CD4-positive, alpha-beta memory T cell (primary cell): ENCODE measurements around the gene PCP2. TPM values are rescaled to one million over a fixed set of nuclear protein-coding genes. Genes with fewer than 3 reads are reported as not detected.
A peak's percentile ranks its signal among the peaks of the same experiment; 100 is the strongest.

Experiments used
- CTCF ChIA-PET: fragments of 350-600 bp; sonication (Branson Sonifier 250); formaldehyde crosslinking; loops from one replicate; lab custom pipeline; 2021; ENCODE audit warnings: inconsistent platforms; ENCODE audit not compliant: partially characterized antibody; lab: Charles Lee
- POLR2A ChIA-PET: fragments of 350-600 bp; sonication (Branson Sonifier 250); formaldehyde crosslinking; loops from one replicate; lab custom pipeline; 2021; ENCODE audit not compliant: partially characterized antibody; lab: Charles Lee
- DNase-seq, 5 donors: peaks; one replicate each; pipeline versions ENCODE4 v3.0.0 to v3.0.0-alpha.2; 2020 to 2022; ENCODE audit warnings: mixed read lengths in 1 of 5
- H3K27ac ChIP-seq: one replicate; pipeline ENCODE4 v1.7.0; 2013; ENCODE audit warnings: low read depth, low read length
- H3K27me3 ChIP-seq: 2 replicates; pipeline ENCODE4 v1.7.0; 2013; ENCODE audit warnings: mild to moderate bottlenecking, low read length, moderate library complexity; ENCODE audit not compliant: insufficient read depth
- H3K36me3 ChIP-seq: 2 replicates; pipeline ENCODE4 v1.7.0; 2013; ENCODE audit warnings: mild to moderate bottlenecking, low read length, moderate library complexity; ENCODE audit not compliant: insufficient read depth
- H3K4me1 ChIP-seq: 2 replicates; pipeline ENCODE4 v1.7.0; 2013; ENCODE audit warnings: mild to moderate bottlenecking, low read length, moderate library complexity; ENCODE audit not compliant: insufficient read depth
- H3K4me3 ChIP-seq, 2 donors: one replicate each; pipeline ENCODE4 v1.7.0; 2013; ENCODE audit warnings: low read length in 2 of 2, mild to moderate bottlenecking in 1 of 2
- H3K9me3 ChIP-seq, 2 donors: one replicate each; pipeline ENCODE4 v1.7.0; 2013; ENCODE audit warnings: low read length in 2 of 2, control low read depth in 1 of 2; ENCODE audit not compliant: control insufficient read depth in 1 of 2
- H3K27ac Mint-ChIP-seq, 7 donors: one replicate each; pipeline ENCODE4 v1.8.0; 2020 to 2021; ENCODE audit warnings: mixed read lengths in 7 of 7, mild to moderate bottlenecking in 6 of 7, inconsistent platforms in 3 of 7, moderate library complexity in 3 of 7
- H3K27me3 Mint-ChIP-seq, 2 donors: one replicate each; pipeline ENCODE4 v1.8.0; 2020 to 2021; ENCODE audit warnings: mixed read lengths in 2 of 2
- H3K36me3 Mint-ChIP-seq, 2 donors: one replicate each; pipeline ENCODE4 v1.8.0; 2020 to 2021; ENCODE audit warnings: mixed read lengths in 2 of 2, inconsistent platforms in 1 of 2, mild to moderate bottlenecking in 1 of 2
- H3K4me1 Mint-ChIP-seq, 4 donors: one replicate each; pipeline ENCODE4 v1.8.0; 2020 to 2021; ENCODE audit warnings: mixed read lengths in 4 of 4, mild to moderate bottlenecking in 1 of 4
- H3K4me3 Mint-ChIP-seq, 8 donors: one replicate each; pipeline ENCODE4 v1.8.0; 2020 to 2021; ENCODE audit warnings: mixed read lengths in 8 of 8, mild to moderate bottlenecking in 7 of 8, moderate library complexity in 6 of 8, inconsistent platforms in 3 of 8
- H3K9me3 Mint-ChIP-seq, 8 donors: one replicate each; pipeline ENCODE4 v1.8.0; 2020 to 2021; ENCODE audit warnings: mixed read lengths in 8 of 8, mild to moderate bottlenecking in 5 of 8, inconsistent platforms in 3 of 8, moderate library complexity in 1 of 8
- intact Hi-C: fragments of 100-400 bp; cut with micrococcal nuclease; formaldehyde crosslinking; loops from one replicate; pipeline ENCODE4 v1.15.1; 2023
- polyA plus RNA-seq, 2 donors: library from polyadenylated mRNA; unstranded; fragments of 300-500 nt; fragmentation: Illumina TruSeq; gene quantifications; one replicate each; pipeline ENCODE4 v1.2.3, GENCODE V29; 2021
- total RNA-seq, 2 experiments: library from RNA; stranded (reverse); gene quantifications; one replicate each; pipeline ENCODE4 v1.2.3, GENCODE V29; 2021

PCP2 gene
- total and polyA plus RNA-seq, 4 experiments from 2014 or later: 0.96 to 6.4 (median 3.4) TPM

GRCh38 chr19:7678971-7679751, 45.6 kb upstream of the PCP2 start:
- Mint-ChIP-seq H3K36me3 (peaks cover 5 to 16% of the 10 kb centered on the region in 2 donors), H3K27ac (peak overlapping the region; percentile 48 to 90 (median 81)), H3K4me3 (peak overlapping the region; percentile 62 to 93 (median 80)), H3K27me3 (peaks cover 14 to 26% of the 10 kb centered on the region in 2 donors), H3K9me3 (peaks cover 0 to 2% (median 0%) of the 10 kb centered on the region in 8 donors), H3K4me1 (peaks cover 23 to 60% (median 39%) of the 10 kb centered on the region in 4 donors)
- H3K9me3 ChIP-seq: no peaks in the 10 kb centered on the region
- CTCF ChIA-PET: interaction anchor here (0.8 to 2.6 kb wide), 4 partner anchors 27 to 122 kb away, joined by 4 to 19 read pairs (median 6); no protein-coding TSS in a partner anchor
- no peak overlapping the region for H3K27ac ChIP-seq
- intact Hi-C loops: loop anchor here (1.0 kb wide), 2 partner anchors 27 to 120 kb away; no protein-coding TSS in a partner anchor
- H3K4me3 ChIP-seq: no peak overlapping the region
- peak; percentile 68 to 88 (median 76) for DNase-seq
- peaks cover 6% of the 10 kb centered on the region for H3K36me3 ChIP-seq
- H3K4me1 ChIP-seq: peaks cover 46% of the 10 kb centered on the region
- peaks cover 6% of the 10 kb centered on the region for H3K27me3 ChIP-seq
- POLR2A ChIA-PET: no interaction called here

GRCh38 chr19:7677669-7678311, 44.3 kb upstream of the PCP2 start:
- H3K36me3 ChIP-seq: peaks cover 4% of the 10 kb centered on the region
- Mint-ChIP-seq H3K4me3 (peak overlapping the region in 2 of 8 donors; percentile 25 to 45), H3K9me3 (peaks cover 0 to 2% (median 0%) of the 10 kb centered on the region in 8 donors), H3K27ac (peak overlapping the region in 1 of 7 donors; percentile 84), H3K36me3 (peaks cover 4 to 10% of the 10 kb centered on the region in 2 donors), H3K27me3 (peaks cover 16 to 30% of the 10 kb centered on the region in 2 donors), H3K4me1 (peaks cover 23 to 61% (median 38%) of the 10 kb centered on the region in 4 donors)
- H3K4me3 ChIP-seq: no peak overlapping the region
- ChIA-PET POLR2A (no interaction called here), CTCF (interaction anchor here (0.9 to 2.6 kb wide), 4 partner anchors 110 to 126 kb away, joined by 4 to 19 read pairs (median 6); no protein-coding TSS in a partner anchor)
- peaks cover 10% of the 10 kb centered on the region for H3K27me3 ChIP-seq
- no peak overlapping the region for H3K27ac ChIP-seq
- no peaks in the 10 kb centered on the region for H3K9me3 ChIP-seq
- peaks cover 46% of the 10 kb centered on the region for H3K4me1 ChIP-seq
- no peak for DNase-seq
- intact Hi-C loops: no loop called here

GRCh38 chr19:7676854-7677253, 43.3 kb upstream of the PCP2 start, which contains the start of gene MCEMP1:
Gene MCEMP1, plus strand, starts transcription at chr19:7677090. Its CDS starts 31 bp downstream, at chr19:7677121.
- POLR2A ChIA-PET: no interaction called here
- DNase-seq: no peak
- peaks cover 21 to 61% (median 35%) of the 10 kb centered on the region in 4 donors for H3K4me1 Mint-ChIP-seq
- H3K27me3 Mint-ChIP-seq: peaks cover 18 to 31% of the 10 kb centered on the region in 2 donors
- peak within 1 kb of the TSS in 6 of 8 donors; percentile 25 to 79 (median 58) for H3K4me3 Mint-ChIP-seq
- H3K4me3 ChIP-seq: no peak within 1 kb of the TSS
- peak within 1 kb of the TSS in 5 of 7 donors; percentile 18 to 84 (median 32) for H3K27ac Mint-ChIP-seq
- CTCF ChIA-PET: interaction anchor here (0.9 to 2.6 kb wide), 4 partner anchors 109 to 127 kb away, joined by 3 to 19 read pairs (median 4); no protein-coding TSS in a partner anchor
- H3K27ac ChIP-seq: no peak within 1 kb of the TSS
- no peaks in the 10 kb centered on the region for H3K9me3 ChIP-seq
- peaks cover 43% of the 10 kb centered on the region for H3K4me1 ChIP-seq
- H3K36me3 ChIP-seq: no peaks in the 10 kb centered on the region
- peaks cover 11% of the 10 kb centered on the region for H3K27me3 ChIP-seq
- peaks cover 0 to 2% (median 0%) of the 10 kb centered on the region in 8 donors for H3K9me3 Mint-ChIP-seq
- peaks cover 0 to 7% of the 10 kb centered on the region in 2 donors for H3K36me3 Mint-ChIP-seq
- intact Hi-C loops: no loop called here

GRCh38 chr19:7676376-7676775, 42.9 kb upstream of the PCP2 start:
- ChIA-PET POLR2A (no interaction called here), CTCF (interaction anchor here (0.9 to 1.7 kb wide), 4 partner anchors 108 to 127 kb away, joined by 3 to 5 read pairs (median 4); no protein-coding TSS in a partner anchor)
- Histone ChIP-seq H3K27me3 (peaks cover 11% of the 10 kb centered on the region), H3K27ac (no peak overlapping the region), H3K4me1 (peaks cover 38% of the 10 kb centered on the region), H3K36me3 (no peaks in the 10 kb centered on the region), H3K9me3 (no peaks in the 10 kb centered on the region), H3K4me3 (no peak overlapping the region)
- Mint-ChIP-seq H3K4me1 (peaks cover 18 to 59% (median 31%) of the 10 kb centered on the region in 4 donors), H3K9me3 (peaks cover 0 to 2% (median 0%) of the 10 kb centered on the region in 8 donors), H3K27me3 (peaks cover 21 to 36% of the 10 kb centered on the region in 2 donors), H3K27ac (peak overlapping the region in 2 of 7 donors; percentile 18 to 27), H3K36me3 (peaks cover 0 to 2% of the 10 kb centered on the region in 2 donors), H3K4me3 (peak overlapping the region in 4 of 8 donors; percentile 43 to 79 (median 59))
- intact Hi-C loops: no loop called here
- no peak for DNase-seq

- H3K4me1 ChIP-seq: peaks cover 31% of the 10 kb centered on the region
- ChIA-PET POLR2A (interaction anchor here (1.2 kb wide), 1 partner anchor 141 kb away, joined by 3 read pairs; no protein-coding TSS in a partner anchor), CTCF (no interaction called here)
- no peak overlapping the region for H3K4me3 Mint-ChIP-seq
- H3K27me3 Mint-ChIP-seq: peaks cover 27 to 45% of the 10 kb centered on the region in 2 donors
- peaks cover 0 to 2% (median 0%) of the 10 kb centered on the region in 8 donors for H3K9me3 Mint-ChIP-seq
- H3K36me3 Mint-ChIP-seq: no peaks in the 10 kb centered on the region
- no peaks in the 10 kb centered on the region for H3K9me3 ChIP-seq
- intact Hi-C loops: no loop called here
- no peak overlapping the region for H3K27ac ChIP-seq
- no peaks in the 10 kb centered on the region for H3K36me3 ChIP-seq
- peaks cover 11% of the 10 kb centered on the region for H3K27me3 ChIP-seq
- H3K27ac Mint-ChIP-seq: peak overlapping the region in 1 of 7 donors; percentile 15
- H3K4me1 Mint-ChIP-seq: peaks cover 15 to 53% (median 29%) of the 10 kb centered on the region in 4 donors
- H3K4me3 ChIP-seq: no peak overlapping the region
- DNase-seq: no peak
Measured at GRCh38 chr19:7674010-7675005, 40.8 kb upstream of the PCP2 start.

- H3K27ac ChIP-seq: no peak overlapping the region
- intact Hi-C loops: no loop called here
Measured at GRCh38 chr19:7672522-7672921, 39.0 kb upstream of the PCP2 start.

More at GRCh38 chr19:7672522-7672921, 39.0 kb upstream of the PCP2 start:
- Mint-ChIP-seq H3K36me3 (no peaks in the 10 kb centered on the region), H3K4me1 (peaks cover 12 to 38% (median 25%) of the 10 kb centered on the region in 4 donors), H3K9me3 (peaks cover 0 to 2% (median 0%) of the 10 kb centered on the region in 8 donors), H3K27me3 (peaks cover 25 to 39% of the 10 kb centered on the region in 2 donors), H3K27ac (no peak overlapping the region), H3K4me3 (no peak overlapping the region)
- ChIA-PET CTCF (interaction anchor here (2.2 kb wide), 1 partner anchor 8 kb away, joined by 4 read pairs; the partner anchor contains the start of gene TRAPPC5), POLR2A (no interaction called here)
- Histone ChIP-seq H3K9me3 (no peaks in the 10 kb centered on the region), H3K4me1 (peaks cover 25% of the 10 kb centered on the region), H3K4me3 (no peak overlapping the region), H3K27me3 (peaks cover 11% of the 10 kb centered on the region), H3K36me3 (no peaks in the 10 kb centered on the region)
- DNase-seq: no peak
